Heart left ventricle (tissue), 16 donors: ENCODE measurements around the gene GNB4. TPM values are rescaled to one million over a fixed set of nuclear protein-coding genes. Genes with fewer than 3 reads are reported as not detected.

ENCODE experiments used
- ATAC-seq, 4 donors: fragments of 200-7000 bp; cut with Tn5 transposase; one replicate each; pipeline ENCODE4 v1.9.1; 2020 to 2022; ENCODE audit warnings: moderate library complexity in 4 of 4, mild to moderate bottlenecking in 3 of 4, moderate number of reproducible peaks in 1 of 4
- DNase-seq, 5 donors: peaks; one replicate each; pipeline ENCODE4 v3.0.0-alpha.2; 2020
- H3K27ac ChIP-seq, 12 donors: fragments of 200-600 bp; sonication (generic) in 4 of 12; one replicate each; pipeline versions ENCODE4 v1.5.0 to v1.8.0; 2016 to 2022; ENCODE audit warnings: mild to moderate bottlenecking in 2 of 12
- H3K27me3 ChIP-seq, 9 donors: fragments of 200-600 bp; sonication (generic) in 2 of 9; one replicate each; pipeline versions ENCODE4 v1.5.1 to v1.8.0; 2016 to 2022; ENCODE audit warnings: mild to moderate bottlenecking in 3 of 9
- H3K36me3 ChIP-seq, 9 donors: fragments of 200-600 bp; sonication (generic) in 2 of 9; one replicate each; pipeline versions ENCODE4 v1.5.0 to v1.8.0; 2018 to 2022; ENCODE audit warnings: mild to moderate bottlenecking in 2 of 9
- H3K4me1 ChIP-seq, 12 donors: fragments of 200-600 bp; sonication (generic) in 4 of 12; one replicate each; pipeline versions ENCODE4 v1.5.0 to v1.8.0; 2016 to 2022; ENCODE audit warnings: mild to moderate bottlenecking in 3 of 12
- H3K4me3 ChIP-seq, 12 donors: fragments of 200-600 bp; sonication (generic) in 4 of 12; one replicate each; pipeline versions ENCODE4 v1.5.0 to v1.8.0; 2017 to 2022; ENCODE audit warnings: mild to moderate bottlenecking in 9 of 12, moderate library complexity in 4 of 12
- H3K9me3 ChIP-seq, 12 donors: fragments of 200-600 bp; sonication (generic) in 4 of 12; one replicate each; pipeline versions ENCODE4 v1.5.0 to v1.8.0; 2016 to 2022; ENCODE audit warnings: mild to moderate bottlenecking in 1 of 12
- CTCF ChIP-seq, 12 donors: fragments of 200-600 bp; sonication (generic) in 4 of 12; IDR thresholded peaks; one replicate each; pipeline versions ENCODE4 v1.5.0 to v1.8.0; 2018 to 2022; ENCODE audit warnings: antibody characterized with exemption in 12 of 12, mild to moderate bottlenecking in 5 of 12
- POLR2A ChIP-seq, 2 donors: fragments of 450-650 bp; IDR thresholded peaks; one replicate each; pipeline ENCODE4 v1.6.1; 2017; ENCODE audit warnings: antibody characterized with exemption in 2 of 2, mild to moderate bottlenecking in 2 of 2, moderate library complexity in 2 of 2
- WGBS, 4 donors: extraction: QIAGEN DNeasy Blood & Tissue Kit in 2 of 4; methylation state at CpG; one replicate each; pipeline versions ENCODE4 v1.1.5 to v1.1.7; 2013 to 2018; 5-methylcytosine and 5-hydroxymethylcytosine counted together
- intact Hi-C, 10 donors: fragments of 100-400 bp; cut with DNase I; formaldehyde crosslinking; loops; one replicate each; pipeline versions ENCODE4 v1.11.1 to v1.14.2; 2022
- polyA plus RNA-seq, 2 donors: library from polyadenylated mRNA; stranded (reverse); fragments of 200-250 nt; gene quantifications; one replicate each; pipeline ENCODE4 v1.2.3, GENCODE V29; 2013
- total RNA-seq, 9 donors: library from RNA; depleted of rRNA in 2 of 9; stranded (reverse); fragments of >200 nt in 2 of 9; fragmentation: NEBNext Ultra II Directional in 3 of 9; extraction: Animal tissue kit (Norgen Biotek cat#: 25700) in 3 of 9; gene quantifications; one replicate each; pipeline versions ENCODE4 v1.1.0 to v1.2.4, GENCODE V29; 2016 to 2023
- donor health status: ischemic (EF 13 %, LVEDD 7.1; RV severe dilation, severe dysfunction).
- donor health status: healthy with polysubstance abuse.
- donor health status: DM: no; HTN: yes; CAD: no.
- donor health status: DM: no; HTN: no; CAD: no.
- donor health status: ischemic (EF 25% LVEDD 6.9; RV normal size, moderate dysfunction).
- donor health status: ischemic (EF 25% LVEDD 5.7; RV mildly dilated, moderate dysfunction).
- donor health status: healthy.
- donor health status: DM: yes; HTN: yes; CAD: no.
- donor health status: ischemic (EF 35%, LVEDD 5.7; RV mildly dilated, moderate dysfunction).
- donor health status: nonischemic (EF 11% LVEDD 7.7; RV severe dilation, severe dysfunction).
- donor health status: DM: yes; HTN: yes; CAD: no.
- donor health status: PGD.
- donor health status: ischemic (EF 29% LVEDD 5.4; RV normal size, mild dysfunction).
- donor health status: nonischemic (EF 23%, LVEDD 6.1; RV moderate dilation, normal function).

Gene GNB4
- total and polyA plus RNA-seq, 11 donors: 6.1 to 75.1 (median 12.5) TPM

GRCh38 chr3:179486806-179487205 lies 35.5 kb upstream of the GNB4 start:
- DNase-seq: no peak
- Histone ChIP-seq H3K9me3 (peaks cover 0 to 19% (median 0%) of the 10 kb centered on the region in 12 donors), H3K4me1 (peaks cover 0 to 6% (median 0%) of the 10 kb centered on the region in 12 donors), H3K4me3 (no peak overlapping the region), H3K27me3 (no peaks in the 10 kb centered on the region), H3K36me3 (no peaks in the 10 kb centered on the region), H3K27ac (no peak overlapping the region)
- WGBS, 4 donors: 87 to 97% (median 96%) methylated on average over 3 of the region's 3 CpGs
- no peak for ATAC-seq
- no peak for TF ChIP-seq CTCF (IDR thresholded peaks at IDR 0.05)
- TF ChIP-seq POLR2A (IDR thresholded peaks at IDR 0.05): no peak
- intact Hi-C loops: no loop called here

GRCh38 chr3:179482857-179483256 lies 31.6 kb upstream of the GNB4 start:
- H3K4me3 ChIP-seq: no peak overlapping the region
- no peaks in the 10 kb centered on the region for H3K36me3 ChIP-seq
- ATAC-seq (no peak), DNase-seq (no peak)
- WGBS, 4 donors: 63 to 77% (median 75%) methylated on average over 3 of the region's 3 CpGs
- TF ChIP-seq POLR2A (IDR thresholded peaks at IDR 0.05) (no peak), CTCF (IDR thresholded peaks at IDR 0.05) (no peak)
- no peak overlapping the region for H3K27ac ChIP-seq
- peaks cover 0 to 6% (median 0%) of the 10 kb centered on the region in 12 donors for H3K4me1 ChIP-seq
- no peaks in the 10 kb centered on the region for H3K27me3 ChIP-seq
- no peaks in the 10 kb centered on the region for H3K9me3 ChIP-seq
- intact Hi-C loops: no loop called here

- H3K4me1 ChIP-seq: peaks cover 0 to 21% (median 1%) of the 10 kb centered on the region in 12 donors
- intact Hi-C loops: no loop called here
- TF ChIP-seq CTCF (IDR thresholded peaks at IDR 0.05) (no peak), POLR2A (IDR thresholded peaks at IDR 0.05) (no peak)
- DNase-seq (no peak), ATAC-seq (peak in 1 of 4 donors; percentile 55)
- no peaks in the 10 kb centered on the region for H3K27me3 ChIP-seq
- H3K9me3 ChIP-seq: no peaks in the 10 kb centered on the region
- no peak overlapping the region for H3K4me3 ChIP-seq
- H3K27ac ChIP-seq: no peak overlapping the region
- 92 to 100% (median 93%) methylated on average over 2 of the region's 2 CpGs for WGBS, 4 donors
- H3K36me3 ChIP-seq: no peaks in the 10 kb centered on the region
Measured at GRCh38 chr3:179476215-179476614, 24.9 kb upstream of the GNB4 start.

- ATAC-seq: no peak
- Histone ChIP-seq H3K36me3 (no peaks in the 10 kb centered on the region), H3K4me3 (no peak overlapping the region), H3K27me3 (no peaks in the 10 kb centered on the region), H3K9me3 (no peaks in the 10 kb centered on the region), H3K4me1 (peaks cover 0 to 21% (median 1%) of the 10 kb centered on the region in 12 donors), H3K27ac (peak overlapping the region in 2 of 12 donors; percentile 30 to 89)
- no peak for DNase-seq
- intact Hi-C loops: no loop called here
- TF ChIP-seq POLR2A (IDR thresholded peaks at IDR 0.05) (no peak), CTCF (IDR thresholded peaks at IDR 0.05) (no peak)
Measured at GRCh38 chr3:179474480-179474879, 23.2 kb upstream of the GNB4 start.
